CD8-positive, alpha-beta memory T cell (primary cell): ENCODE measurements around the gene NRDE2. TPM values are rescaled to one million over a fixed set of nuclear protein-coding genes. Genes with fewer than 3 reads are reported as not detected.

Experiments
- CTCF ChIA-PET: fragments of 350-600 bp; sonication (Branson Sonifier 250); formaldehyde crosslinking; loops from one replicate; lab custom pipeline; 2021; ENCODE audit warnings: antibody characterized with exemption; lab: Charles Lee
- POLR2A ChIA-PET: fragments of 350-600 bp; sonication (Branson Sonifier 250); formaldehyde crosslinking; loops from one replicate; lab custom pipeline; 2021; ENCODE audit warnings: antibody characterized with exemption; lab: Charles Lee
- DNase-seq, 5 donors: peaks; one replicate each; pipeline versions ENCODE4 v3.0.0 to v3.0.0-alpha.2; 2020 to 2022; ENCODE audit warnings: mixed read lengths in 1 of 5
- H3K27ac ChIP-seq: one replicate; pipeline ENCODE4 v1.7.0; 2013; ENCODE audit warnings: low read depth, mild to moderate bottlenecking, low read length, moderate library complexity
- H3K27me3 ChIP-seq: 2 replicates; pipeline ENCODE4 v1.7.0; 2013; ENCODE audit warnings: low read length, mild to moderate bottlenecking; ENCODE audit not compliant: insufficient read depth, poor library complexity, severe bottlenecking
- H3K36me3 ChIP-seq: 2 replicates; pipeline ENCODE4 v1.7.0; 2013; ENCODE audit warnings: mild to moderate bottlenecking, low read length, moderate library complexity; ENCODE audit not compliant: insufficient read depth
- H3K4me1 ChIP-seq: 2 replicates; pipeline ENCODE4 v1.7.0; 2013; ENCODE audit warnings: mild to moderate bottlenecking, low read length, moderate library complexity; ENCODE audit not compliant: insufficient read depth
- H3K4me3 ChIP-seq: 2 replicates; pipeline ENCODE4 v1.7.0; 2013; ENCODE audit warnings: mild to moderate bottlenecking, low read length
- H3K9me3 ChIP-seq: 2 replicates; pipeline ENCODE4 v1.7.0; 2013; ENCODE audit warnings: mild to moderate bottlenecking, low read length
- H3K27ac Mint-ChIP-seq, 8 donors: one replicate each; pipeline ENCODE4 v1.8.0; 2020 to 2021; ENCODE audit warnings: mixed read lengths in 8 of 8, mild to moderate bottlenecking in 6 of 8, inconsistent platforms in 3 of 8, moderate library complexity in 3 of 8
- H3K27me3 Mint-ChIP-seq, 2 donors: one replicate each; pipeline ENCODE4 v1.8.0; 2020 to 2021; ENCODE audit warnings: mixed read lengths in 2 of 2, mild to moderate bottlenecking in 1 of 2, moderate library complexity in 1 of 2
- H3K36me3 Mint-ChIP-seq, 3 donors: one replicate each; pipeline ENCODE4 v1.8.0; 2020 to 2021; ENCODE audit warnings: mixed read lengths in 3 of 3, inconsistent platforms in 1 of 3, mild to moderate bottlenecking in 1 of 3
- H3K4me1 Mint-ChIP-seq, 3 donors: one replicate each; pipeline ENCODE4 v1.8.0; 2020 to 2021; ENCODE audit warnings: mixed read lengths in 3 of 3, inconsistent platforms in 1 of 3, mild to moderate bottlenecking in 1 of 3
- H3K4me3 Mint-ChIP-seq, 7 donors: one replicate each; pipeline ENCODE4 v1.8.0; 2020 to 2021; ENCODE audit warnings: mixed read lengths in 7 of 7, mild to moderate bottlenecking in 6 of 7, moderate library complexity in 4 of 7, inconsistent platforms in 2 of 7
- H3K9me3 Mint-ChIP-seq, 5 donors: one replicate each; pipeline ENCODE4 v1.8.0; 2020 to 2022; ENCODE audit warnings: mixed read lengths in 5 of 5, mild to moderate bottlenecking in 3 of 5, moderate library complexity in 2 of 5, inconsistent platforms in 1 of 5
- polyA plus RNA-seq: library from polyadenylated mRNA; unstranded; fragments of 300-500 nt; fragmentation: Illumina TruSeq; gene quantifications from one replicate; pipeline ENCODE4 v1.2.3, GENCODE V29; 2021
- total RNA-seq, 2 experiments: library from RNA; stranded (reverse); gene quantifications; one replicate each; pipeline ENCODE4 v1.2.3, GENCODE V29; 2021

Gene NRDE2
- total and polyA plus RNA-seq, 3 experiments from 2014 or later: 10.7 to 28.7 (median 25.8) TPM

- H3K27me3 ChIP-seq: no peaks in the 10 kb centered on the region
- H3K27ac ChIP-seq: no peak overlapping the region
- H3K36me3 ChIP-seq: no peaks in the 10 kb centered on the region
- no peaks in the 10 kb centered on the region for H3K4me1 ChIP-seq
- no peaks in the 10 kb centered on the region for H3K9me3 ChIP-seq
- Mint-ChIP-seq H3K36me3 (no peaks in the 10 kb centered on the region), H3K27me3 (peaks cover 9 to 27% of the 10 kb centered on the region in 2 donors), H3K4me3 (no peak overlapping the region), H3K4me1 (no peaks in the 10 kb centered on the region), H3K9me3 (peaks cover 0 to 7% (median 4%) of the 10 kb centered on the region in 5 donors), H3K27ac (no peak overlapping the region)
- ChIA-PET POLR2A (no interaction called here), CTCF (no interaction called here)
- DNase-seq: no peak
- no peak overlapping the region for H3K4me3 ChIP-seq
Measured at GRCh38 chr14:90228478-90228877, 103.3 kb downstream of the NRDE2 start.

Other genes with a start within 250 kb of the NRDE2 start
- 100 to 1,000 TPM; 133 to 140 TPM for gene PSMC1, start 75.4 kb downstream of the NRDE2 start, total RNA-seq
- 111 TPM for gene PSMC1, start 75.4 kb downstream of the NRDE2 start, polyA plus RNA-seq
- gene CALM1, start 65.1 kb upstream of the NRDE2 start, total RNA-seq: 100 to 1,000 TPM; 575 to 587 TPM
- 3,107 TPM for gene CALM1, start 65.1 kb upstream of the NRDE2 start, polyA plus RNA-seq